Gastrocnemius medialis (tissue), 4 donors: Measurements from ENCODE around the gene CFLAR. TPM values are rescaled to one million over a fixed set of nuclear protein-coding genes. Genes with fewer than 3 reads are reported as not detected.

Experiments used
- ATAC-seq, 2 donors: fragments of 150-250 bp; one replicate each; pipeline ENCODE4 v1.9.1; 2016
- DNase-seq, 2 donors: peaks; one replicate each; pipeline ENCODE4 v3.0.0-alpha.2; 2019
- H3K27ac ChIP-seq, 4 donors: fragments of 200-600 bp; sonication (generic); 1 replicate in 1 of 4; 2 replicates in 3 of 4; pipeline ENCODE4 v1.5.1; 2016 to 2018; ENCODE audit warnings: mild to moderate bottlenecking in 2 of 4, moderate library complexity in 1 of 4
- H3K27me3 ChIP-seq, 3 donors: fragments of 200-600 bp; sonication (generic) in 2 of 3; 1 replicate in 1 of 3; 2 replicates in 2 of 3; pipeline versions ENCODE4 v1.5.1 to v1.6.0; 2016 to 2019; ENCODE audit warnings: mild to moderate bottlenecking in 1 of 3, moderate library complexity in 1 of 3
- H3K36me3 ChIP-seq, 2 donors: fragments of 200-600 bp; sonication (generic) in 1 of 2; one replicate each; pipeline ENCODE4 v1.5.1; 2017 to 2018
- H3K4me1 ChIP-seq, 2 donors: fragments of 200-600 bp; sonication (generic) in 1 of 2; one replicate each; pipeline ENCODE4 v1.5.1; 2016 to 2017; ENCODE audit warnings: mild to moderate bottlenecking in 2 of 2
- H3K4me3 ChIP-seq, 4 donors: fragments of 200-600 bp; sonication (generic) in 3 of 4; 1 replicate in 1 of 4; 2 replicates in 3 of 4; pipeline ENCODE4 v1.5.1; 2016 to 2019; ENCODE audit warnings: mild to moderate bottlenecking in 2 of 4
- H3K9me3 ChIP-seq, 3 donors: fragments of 200-600 bp; sonication (generic) in 2 of 3; 1 replicate in 1 of 3; 2 replicates in 2 of 3; pipeline ENCODE4 v1.5.1; 2016 to 2019
- POLR2A ChIP-seq, 2 donors: fragments of 450-650 bp; IDR thresholded peaks; one replicate each; pipeline ENCODE4 v1.6.1; 2017; ENCODE audit warnings: antibody characterized with exemption in 2 of 2, mild to moderate bottlenecking in 2 of 2, moderate library complexity in 2 of 2
- in situ Hi-C, 4 donors: fragments of 200-750 bp; cut with MboI; loops; one replicate each; pipeline versions ENCODE4 v1.15.0 to v1.8.0; 2017; ENCODE audit warnings: low sequenced_read_pairs in 4 of 4
- intact Hi-C: fragments of 100-400 bp; cut with DNase I; formaldehyde crosslinking; loops from one replicate; pipeline ENCODE4 v1.15.1; 2023; ENCODE audit warnings: low total_unique reads
- total RNA-seq, 4 donors: library from RNA; depleted of rRNA; stranded (reverse); fragments of >200 nt; gene quantifications; one replicate each; pipeline versions ENCODE4 v1.1.0 to v1.2.3, GENCODE V29; 2016
- TF ChIP-seq, protein P1 (sequence below), 5 experiments: fragments of 450-650 bp in 3 of 5; fragments of 200-600 bp in 2 of 5; sonication (generic) in 2 of 5; IDR thresholded peaks in 4 of 5; conservative IDR thresholded peaks in 1 of 5; 1 replicate in 4 of 5; 2 replicates in 1 of 5; pipeline ENCODE4 v1.5.1; 2016 to 2019; ENCODE audit warnings: antibody characterized with exemption in 5 of 5, mild to moderate bottlenecking in 3 of 5, moderate library complexity in 3 of 5

Gene CFLAR
- total RNA-seq, 4 donors from 2014 or later: 298 to 491 (median 352) TPM

DNA sequence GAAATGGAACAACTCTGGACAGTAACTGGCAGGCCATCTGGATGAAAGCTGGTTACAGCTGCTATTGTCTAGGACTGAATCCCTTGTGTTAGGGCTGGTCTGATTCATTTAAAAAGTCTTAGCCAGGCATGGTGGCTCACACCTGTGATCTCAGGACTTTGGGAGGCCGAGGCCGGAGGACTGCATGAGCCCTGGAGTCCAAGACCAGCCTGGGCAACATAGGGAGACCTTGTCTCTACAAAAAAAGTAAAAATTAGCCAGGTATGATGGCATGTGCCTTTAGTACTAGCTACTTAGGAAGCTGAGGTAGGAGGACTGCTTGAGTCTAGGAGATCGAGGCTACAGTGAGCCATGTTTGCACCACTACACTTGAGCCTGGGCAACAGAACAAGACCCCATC is 15.5 kb upstream of the CFLAR start:
- ATAC-seq (no peak), DNase-seq (no peak)
- TF ChIP-seq, protein P1, sequence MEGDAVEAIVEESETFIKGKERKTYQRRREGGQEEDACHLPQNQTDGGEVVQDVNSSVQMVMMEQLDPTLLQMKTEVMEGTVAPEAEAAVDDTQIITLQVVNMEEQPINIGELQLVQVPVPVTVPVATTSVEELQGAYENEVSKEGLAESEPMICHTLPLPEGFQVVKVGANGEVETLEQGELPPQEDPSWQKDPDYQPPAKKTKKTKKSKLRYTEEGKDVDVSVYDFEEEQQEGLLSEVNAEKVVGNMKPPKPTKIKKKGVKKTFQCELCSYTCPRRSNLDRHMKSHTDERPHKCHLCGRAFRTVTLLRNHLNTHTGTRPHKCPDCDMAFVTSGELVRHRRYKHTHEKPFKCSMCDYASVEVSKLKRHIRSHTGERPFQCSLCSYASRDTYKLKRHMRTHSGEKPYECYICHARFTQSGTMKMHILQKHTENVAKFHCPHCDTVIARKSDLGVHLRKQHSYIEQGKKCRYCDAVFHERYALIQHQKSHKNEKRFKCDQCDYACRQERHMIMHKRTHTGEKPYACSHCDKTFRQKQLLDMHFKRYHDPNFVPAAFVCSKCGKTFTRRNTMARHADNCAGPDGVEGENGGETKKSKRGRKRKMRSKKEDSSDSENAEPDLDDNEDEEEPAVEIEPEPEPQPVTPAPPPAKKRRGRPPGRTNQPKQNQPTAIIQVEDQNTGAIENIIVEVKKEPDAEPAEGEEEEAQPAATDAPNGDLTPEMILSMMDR (IDR thresholded peaks at IDR 0.05 in 4 of 5, conservative IDR thresholded peaks at IDR 0.05 in 1 of 5): no peak
- TF ChIP-seq POLR2A (IDR thresholded peaks at IDR 0.05): no peak
- in situ Hi-C loops (no loop called here), intact Hi-C loops (no loop called here)
- H3K36me3 ChIP-seq: no peaks in the 10 kb centered on the region
- no peaks in the 10 kb centered on the region for H3K9me3 ChIP-seq
- H3K27me3 ChIP-seq: no peaks in the 10 kb centered on the region
- no peak overlapping the region for H3K27ac ChIP-seq
- H3K4me3 ChIP-seq: no peak overlapping the region
- no peaks in the 10 kb centered on the region for H3K4me1 ChIP-seq

DNA sequence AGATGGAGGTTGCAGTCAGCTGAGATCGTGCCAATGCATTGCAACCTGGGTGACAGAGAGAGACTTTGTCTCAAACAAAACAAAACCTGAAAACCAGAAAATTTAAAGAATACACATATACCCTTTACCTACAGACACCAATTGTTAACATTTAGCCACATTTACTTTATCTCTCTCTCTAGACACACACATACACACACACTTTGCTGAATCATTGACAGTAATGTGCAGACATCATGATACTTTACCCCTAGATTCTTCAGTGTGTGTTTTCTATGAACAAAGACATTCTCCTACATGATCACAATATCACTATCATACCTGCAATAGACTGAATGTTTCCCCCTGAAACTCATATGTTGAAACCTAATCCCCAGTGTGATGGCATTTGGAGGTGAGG is 10.2 kb upstream of the CFLAR start:
- peaks cover 12 to 15% of the 10 kb centered on the region in 2 donors for H3K4me1 ChIP-seq
- intact Hi-C loops (no loop called here), in situ Hi-C loops (no loop called here)
- no peak for DNase-seq
- no peaks in the 10 kb centered on the region for H3K36me3 ChIP-seq
- H3K27ac ChIP-seq: no peak overlapping the region
- no peaks in the 10 kb centered on the region for H3K27me3 ChIP-seq
- H3K9me3 ChIP-seq: no peaks in the 10 kb centered on the region
- no peak overlapping the region for H3K4me3 ChIP-seq
- no peak for TF ChIP-seq POLR2A (IDR thresholded peaks at IDR 0.05)
- TF ChIP-seq, protein P1 (IDR thresholded peaks at IDR 0.05 in 4 of 5, conservative IDR thresholded peaks at IDR 0.05 in 1 of 5): no peak
- ATAC-seq: no peak

DNA sequence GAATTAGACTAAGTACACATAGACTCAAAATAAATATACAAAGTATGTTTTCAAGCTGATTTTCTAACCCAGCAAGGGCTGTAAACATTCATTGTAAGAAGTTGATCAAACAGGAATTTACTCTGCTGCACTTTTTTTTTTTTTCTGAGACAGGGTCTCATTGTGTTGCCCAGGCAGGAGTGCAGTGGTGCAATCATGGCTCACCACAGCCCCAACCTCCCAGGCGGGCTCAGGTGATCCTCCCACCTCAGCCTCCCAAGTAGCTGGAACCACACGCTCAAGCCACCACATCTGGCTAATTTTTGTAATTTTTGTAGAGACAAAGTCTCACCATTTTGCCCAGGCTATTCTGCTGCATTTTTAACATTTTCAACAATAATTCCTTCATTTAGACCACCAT is 8.3 kb upstream of the CFLAR start:
- Histone ChIP-seq H3K4me3 (no peak overlapping the region), H3K9me3 (no peaks in the 10 kb centered on the region), H3K36me3 (no peaks in the 10 kb centered on the region), H3K27me3 (no peaks in the 10 kb centered on the region), H3K27ac (no peak overlapping the region), H3K4me1 (peaks cover 18 to 22% of the 10 kb centered on the region in 2 donors)
- intact Hi-C loops: no loop called here
- in situ Hi-C loops: no loop called here
- TF ChIP-seq, protein P1 (IDR thresholded peaks at IDR 0.05 in 4 of 5, conservative IDR thresholded peaks at IDR 0.05 in 1 of 5): no peak
- no peak for TF ChIP-seq POLR2A (IDR thresholded peaks at IDR 0.05)
- ATAC-seq (no peak), DNase-seq (no peak)

DNA sequence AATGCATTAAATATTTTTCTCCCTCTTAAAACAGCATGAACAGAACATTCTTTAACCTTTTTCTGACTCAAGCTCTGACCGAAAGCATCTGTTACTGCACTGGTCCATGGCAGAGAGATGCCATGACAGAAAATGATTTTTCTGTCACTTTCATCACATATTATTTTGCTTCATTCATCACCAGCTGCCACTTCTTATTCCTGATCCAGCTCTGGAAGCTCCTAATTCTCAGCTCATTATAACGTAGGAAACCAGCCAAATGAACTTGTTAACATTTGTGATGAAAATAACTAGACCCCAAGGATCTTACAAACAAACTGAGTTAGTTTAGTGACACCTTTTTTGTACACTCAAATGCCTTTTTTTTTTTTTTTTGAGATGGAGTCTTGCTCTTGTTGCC is 7.6 kb upstream of the CFLAR start:
- in situ Hi-C loops: no loop called here
- TF ChIP-seq POLR2A (IDR thresholded peaks at IDR 0.05): no peak
- TF ChIP-seq, protein P1 (IDR thresholded peaks at IDR 0.05 in 4 of 5, conservative IDR thresholded peaks at IDR 0.05 in 1 of 5): no peak
- intact Hi-C loops: no loop called here

DNA sequence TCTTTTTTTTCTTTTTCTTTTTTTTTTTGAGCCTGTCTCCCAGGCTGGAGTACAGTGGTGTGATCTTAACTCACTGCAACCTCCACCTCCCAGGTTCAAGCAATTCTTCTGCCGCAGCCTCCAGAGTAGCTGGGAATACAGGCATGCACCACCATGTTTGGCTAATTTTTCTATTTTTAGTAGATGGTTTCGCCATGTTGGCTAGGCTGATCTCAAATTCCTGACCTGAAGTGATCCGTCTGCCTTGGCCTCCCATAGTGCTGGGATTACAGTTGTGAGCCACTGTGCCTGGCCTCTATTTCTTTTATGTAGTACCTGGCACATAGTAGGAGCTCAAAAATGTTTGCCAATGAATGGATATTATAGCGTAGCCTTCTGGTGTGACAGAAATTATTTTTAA is 6.8 kb upstream of the CFLAR start:
- intact Hi-C loops (no loop called here), in situ Hi-C loops (no loop called here)

More for the DNA sequence above, 7.6 kb upstream of the CFLAR start:
- no peaks in the 10 kb centered on the region for H3K36me3 ChIP-seq
- no peak overlapping the region for H3K4me3 ChIP-seq
- H3K4me1 ChIP-seq: peaks cover 18 to 22% of the 10 kb centered on the region in 2 donors
- H3K27me3 ChIP-seq: no peaks in the 10 kb centered on the region
- no peak for ATAC-seq
- DNase-seq: no peak
- no peaks in the 10 kb centered on the region for H3K9me3 ChIP-seq
- H3K27ac ChIP-seq: no peak overlapping the region

More for the DNA sequence above, 6.8 kb upstream of the CFLAR start:
- H3K4me1 ChIP-seq: peaks cover 18 to 22% of the 10 kb centered on the region in 2 donors
- H3K27me3 ChIP-seq: no peaks in the 10 kb centered on the region
- ATAC-seq: peak; percentile 30 to 87
- H3K4me3 ChIP-seq: no peak overlapping the region
- TF ChIP-seq, protein P1 (IDR thresholded peaks at IDR 0.05 in 4 of 5, conservative IDR thresholded peaks at IDR 0.05 in 1 of 5): no peak
- TF ChIP-seq POLR2A (IDR thresholded peaks at IDR 0.05): no peak
- peak overlapping the region in 1 of 4 donors; percentile 55 for H3K27ac ChIP-seq
- no peaks in the 10 kb centered on the region for H3K36me3 ChIP-seq
- DNase-seq: peak in 1 of 2 donors; percentile 46
- no peaks in the 10 kb centered on the region for H3K9me3 ChIP-seq
